Activated naive CD8-positive, alpha-beta T cell treated with anti-CD3 and anti-CD28 coated beads, Interleukin-2, amount 10 ng/mL, durations not matched to agents 7 days and 5 days (primary cell): Measurements from ENCODE around the gene PRXL2C. TPM values are rescaled to one million over a fixed set of nuclear protein-coding genes. Genes with fewer than 3 reads are reported as not detected.
"Not testable (repeated sequence)": the region's sequence is repeated elsewhere in the genome, so short reads cannot be mapped to it uniquely, and the experiment has no call there.

Source experiments
- ATAC-seq: fragments of 150-1000 bp; cut with Tn5 transposase; one replicate; pipeline ENCODE4 v1.10.0; 2021; ENCODE audit warnings: low read depth, moderate library complexity
- POLR2A ChIA-PET: fragments of 350-600 bp; sonication (Branson Sonifier 250); formaldehyde crosslinking; loops from one replicate; lab custom pipeline; 2021; ENCODE audit warnings: antibody characterized with exemption; lab: Charles Lee
- DNase-seq: peaks from one replicate; pipeline ENCODE4 v3.0.0; 2021
- H3K27ac Mint-ChIP-seq: one replicate; pipeline ENCODE4 v1.8.0; 2022; ENCODE audit warnings: mild to moderate bottlenecking, mixed read lengths
- H3K27me3 Mint-ChIP-seq: one replicate; pipeline ENCODE4 v1.8.0; 2022; ENCODE audit warnings: mild to moderate bottlenecking, moderate library complexity, mixed read lengths
- H3K36me3 Mint-ChIP-seq: one replicate; pipeline ENCODE4 v1.8.0; 2021; ENCODE audit warnings: mild to moderate bottlenecking, mixed read lengths
- H3K4me1 Mint-ChIP-seq: one replicate; pipeline ENCODE4 v1.8.0; 2021; ENCODE audit warnings: mixed read lengths
- H3K4me3 Mint-ChIP-seq: one replicate; pipeline ENCODE4 v1.8.0; 2022; ENCODE audit warnings: mild to moderate bottlenecking, moderate library complexity, mixed read lengths
- H3K9me3 Mint-ChIP-seq: one replicate; pipeline ENCODE4 v1.8.0; 2021; ENCODE audit warnings: mixed read lengths
- total RNA-seq, 2 experiments: library from RNA; stranded (reverse); gene quantifications; one replicate each; pipeline ENCODE4 v1.2.3, GENCODE V29; 2021

Gene PRXL2C
- total RNA-seq, 2 experiments from 2014 or later: 5.3 to 6.2 TPM

DNA sequence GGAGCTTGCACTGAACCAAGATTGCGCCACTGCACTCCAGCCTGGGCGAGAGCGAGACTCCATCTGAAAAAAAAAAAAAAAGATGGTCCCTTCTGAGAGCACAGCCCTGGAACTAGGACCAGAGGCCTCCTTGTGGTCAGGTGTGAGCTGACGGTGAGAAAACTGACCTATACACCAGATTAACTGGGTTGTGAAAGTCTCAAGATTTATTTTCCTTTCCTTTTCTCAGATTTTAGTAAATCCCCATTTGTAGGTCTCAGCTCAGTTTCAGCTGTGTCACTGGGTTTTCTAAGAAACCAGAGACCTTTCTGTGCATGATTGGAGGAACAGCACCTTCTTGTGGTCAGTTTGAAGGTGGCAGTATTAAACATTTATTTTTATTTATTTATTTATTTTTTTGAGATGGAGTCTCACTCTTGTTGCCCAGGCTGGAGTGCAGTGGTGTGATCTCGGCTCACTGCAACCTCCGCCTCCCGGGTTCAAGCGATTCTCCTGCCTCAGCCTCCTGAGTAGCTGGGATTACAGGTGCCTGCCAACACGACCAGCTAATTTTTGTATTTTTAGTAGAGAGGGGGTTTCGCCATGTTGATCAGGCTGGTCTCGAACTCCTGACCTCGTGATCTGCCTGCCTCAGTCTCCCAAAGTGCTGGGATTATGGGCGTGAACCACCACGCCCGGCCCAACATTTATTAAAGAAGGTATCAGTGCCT, 11.7 kb upstream of the PRXL2C start:
- H3K4me3 Mint-ChIP-seq, DNase-seq, H3K9me3 Mint-ChIP-seq, H3K4me1 Mint-ChIP-seq, H3K36me3 Mint-ChIP-seq, H3K27ac Mint-ChIP-seq: not testable (repeated sequence)
- POLR2A ChIA-PET: interaction anchor here (0.5 to 1.2 kb wide), 2 partner anchors 214 to 339 kb away, joined by 3 to 5 read pairs; no protein-coding TSS in a partner anchor
- peaks cover 13% of the 10 kb centered on the region for H3K27me3 Mint-ChIP-seq
- ATAC-seq: peak; percentile 42

GRCh38 chr9:96665789-96666188, 10.7 kb upstream of the PRXL2C start:
- Mint-ChIP-seq H3K36me3 (no peaks in the 10 kb centered on the region), H3K4me3 (no peak overlapping the region), H3K27ac (no peak overlapping the region), H3K27me3 (peaks cover 13% of the 10 kb centered on the region), H3K4me1 (peaks cover 6% of the 10 kb centered on the region), H3K9me3 (no peaks in the 10 kb centered on the region)
- no peak for DNase-seq
- ATAC-seq: no peak
- POLR2A ChIA-PET: no interaction called here

DNA sequence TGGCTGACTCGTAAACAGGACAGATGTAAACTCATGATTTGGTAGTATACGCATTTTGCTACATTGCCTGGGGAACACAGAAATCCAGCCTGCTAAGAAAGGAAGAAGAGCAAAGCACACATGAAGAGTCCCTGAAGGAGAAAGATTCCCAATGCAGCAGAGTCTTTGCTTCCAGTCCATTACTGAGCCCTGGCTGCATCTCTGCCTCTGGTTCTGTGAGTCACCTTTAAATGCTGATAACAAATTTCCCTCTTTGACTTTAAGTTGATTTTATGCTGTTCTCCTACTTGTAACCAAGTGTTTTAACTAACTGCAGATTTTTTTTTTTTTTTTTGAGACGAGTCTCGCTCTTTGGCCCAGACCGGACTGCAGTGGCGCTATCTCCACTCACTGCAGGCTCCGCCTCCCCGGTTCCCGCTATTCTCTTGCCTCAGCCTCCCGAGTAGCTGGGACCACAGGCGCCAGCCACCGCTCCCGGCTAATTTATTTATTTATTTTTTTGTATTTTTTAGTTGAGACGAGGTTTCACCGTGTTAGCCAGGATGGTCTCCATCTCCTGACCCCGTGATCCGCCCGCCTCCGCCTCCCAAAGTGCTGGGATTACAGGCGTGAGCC, 8.5 kb upstream of the PRXL2C start:
- POLR2A ChIA-PET: no interaction called here

DNA sequence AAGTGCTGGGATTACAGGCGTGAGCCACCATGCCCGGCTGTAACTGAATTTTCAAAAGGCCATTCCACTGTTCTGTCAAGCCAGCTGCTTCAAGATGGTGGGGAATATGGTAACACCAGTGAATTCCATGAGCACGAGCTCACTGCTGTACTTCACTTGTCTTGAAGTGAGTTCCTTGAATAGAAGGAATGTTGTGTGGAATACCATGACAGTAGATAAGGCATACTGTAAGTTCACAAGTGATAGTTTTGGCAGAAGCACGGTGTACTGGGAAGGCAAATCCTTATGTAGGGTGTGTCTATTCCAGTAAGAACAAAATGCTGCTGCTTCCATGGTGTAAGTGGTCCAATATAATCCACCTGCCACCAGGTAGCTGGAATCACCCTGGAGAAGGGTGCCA, 6.6 kb upstream of the PRXL2C start:
- DNase-seq: no peak
- no peak overlapping the region for H3K4me3 Mint-ChIP-seq
- no peaks in the 10 kb centered on the region for H3K36me3 Mint-ChIP-seq
- H3K27ac Mint-ChIP-seq: no peak overlapping the region
- POLR2A ChIA-PET: no interaction called here
- peaks cover 5% of the 10 kb centered on the region for H3K4me1 Mint-ChIP-seq
- ATAC-seq: no peak
- H3K27me3 Mint-ChIP-seq: peaks cover 12% of the 10 kb centered on the region
- H3K9me3 Mint-ChIP-seq: no peaks in the 10 kb centered on the region

More for the DNA sequence above, 8.5 kb upstream of the PRXL2C start:
- Mint-ChIP-seq H3K4me1 (peaks cover 6% of the 10 kb centered on the region), H3K27me3 (peaks cover 9% of the 10 kb centered on the region), H3K4me3 (no peak overlapping the region), H3K9me3 (no peaks in the 10 kb centered on the region), H3K27ac (no peak overlapping the region), H3K36me3 (no peaks in the 10 kb centered on the region)
- DNase-seq (no peak), ATAC-seq (no peak)

DNA sequence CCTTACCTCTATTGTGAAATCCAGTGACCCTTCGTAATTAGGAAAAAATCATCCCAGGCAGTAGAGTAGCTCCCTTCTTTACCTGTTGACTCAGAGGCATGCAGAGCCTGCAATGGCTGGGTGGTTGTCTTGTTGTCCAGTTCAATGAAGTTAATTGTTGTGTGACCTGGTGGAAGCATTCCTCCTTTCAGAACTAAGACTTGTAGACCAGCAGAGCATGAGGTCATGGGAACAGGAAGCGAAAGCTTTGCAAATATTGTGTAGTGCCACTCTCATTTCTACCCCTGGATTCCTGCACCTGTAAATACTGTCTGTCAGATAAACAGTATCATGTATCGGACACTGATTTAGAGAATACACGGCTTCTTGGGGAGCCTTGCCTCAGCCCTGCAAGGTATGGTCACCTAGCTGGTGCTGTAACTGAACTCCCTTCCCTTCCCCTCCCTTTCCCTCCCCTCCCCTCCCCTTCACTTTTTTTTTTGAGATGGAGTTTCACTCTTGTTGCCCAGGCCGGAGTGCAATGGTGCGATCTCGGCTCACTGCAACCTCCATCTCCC, 5.7 kb upstream of the PRXL2C start:
- H3K36me3 Mint-ChIP-seq: no peaks in the 10 kb centered on the region
- no peak overlapping the region for H3K4me3 Mint-ChIP-seq
- ATAC-seq (no peak), DNase-seq (no peak)
- H3K27ac Mint-ChIP-seq: no peak overlapping the region
- peaks cover 3% of the 10 kb centered on the region for H3K4me1 Mint-ChIP-seq
- H3K9me3 Mint-ChIP-seq: no peaks in the 10 kb centered on the region
- H3K27me3 Mint-ChIP-seq: peaks cover 12% of the 10 kb centered on the region
- POLR2A ChIA-PET: interaction anchor here (0.6 kb wide), 1 partner anchor 867 kb away, joined by 3 read pairs; no protein-coding TSS in a partner anchor

DNA sequence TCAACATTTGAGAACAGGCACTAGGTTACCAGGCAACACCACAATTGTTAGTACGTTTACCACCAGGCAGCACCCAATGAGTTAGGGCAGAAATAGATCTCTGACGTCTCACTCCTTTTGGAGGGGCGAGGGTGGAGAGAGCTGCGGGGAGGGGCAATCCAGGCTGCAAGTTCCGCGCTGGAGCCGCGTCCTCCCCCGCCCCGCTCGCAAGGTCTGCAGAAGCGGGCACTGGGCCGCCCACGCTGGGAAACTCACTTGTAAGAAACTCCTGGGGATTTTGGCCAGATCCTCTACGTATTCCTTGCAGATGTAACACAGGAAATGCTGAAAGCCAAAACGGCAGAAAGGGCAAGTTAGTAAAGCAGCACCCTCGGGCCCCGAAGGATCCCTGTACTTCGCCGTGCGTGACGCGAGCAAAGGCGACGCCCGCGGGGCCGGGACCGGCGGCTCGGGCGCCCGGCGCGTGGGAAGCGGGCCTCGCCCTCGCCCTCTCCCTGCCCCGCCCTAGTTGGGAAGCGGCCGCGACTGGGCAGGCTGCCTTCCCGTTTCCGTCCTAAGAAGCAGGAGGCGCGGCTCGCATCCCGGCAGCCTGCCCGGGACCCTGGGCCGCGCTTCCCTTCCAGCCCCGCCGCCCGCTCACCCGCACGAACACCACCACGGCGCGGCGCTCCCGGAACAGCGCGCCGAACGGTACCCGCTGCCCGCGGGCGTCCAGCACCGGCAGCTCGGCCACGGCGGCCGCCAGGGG, 493 bp downstream of the PRXL2C start:
- POLR2A ChIA-PET: interaction anchor here (1.0 to 1.2 kb wide), 2 partner anchors 237 to 238 kb away, joined by 3 read pairs; partner anchors contain the start of gene ZNF367

DNA sequence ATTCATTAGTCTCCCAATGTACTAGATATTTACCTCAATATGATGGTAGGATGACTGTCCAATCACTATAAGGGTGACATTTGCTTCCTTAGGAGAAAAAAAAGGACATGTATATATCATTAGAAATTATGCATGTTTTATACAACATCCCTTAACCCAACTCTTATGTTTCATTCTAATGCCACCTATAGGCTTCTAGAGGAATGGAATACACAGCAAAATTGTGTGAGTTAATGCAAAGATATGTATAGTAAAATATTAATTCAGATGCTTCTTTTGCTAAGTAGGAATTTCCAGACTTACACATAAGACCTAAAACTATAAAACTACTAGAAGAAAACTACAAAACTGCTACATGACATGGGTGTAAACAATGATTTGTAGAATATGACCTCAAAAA, 3.5 kb downstream of the PRXL2C start:
- Mint-ChIP-seq H3K36me3 (peaks cover 1% of the 10 kb centered on the region), H3K27me3 (peaks cover 2% of the 10 kb centered on the region), H3K4me1 (peaks cover 9% of the 10 kb centered on the region), H3K9me3 (no peaks in the 10 kb centered on the region), H3K4me3 (no peak overlapping the region), H3K27ac (no peak overlapping the region)
- ATAC-seq (no peak), DNase-seq (no peak)
- POLR2A ChIA-PET: interaction anchor here (1.0 kb wide), 1 partner anchor 419 kb away, joined by 6 read pairs; no protein-coding TSS in a partner anchor

More for the DNA sequence above, 493 bp downstream of the PRXL2C start:
- peaks cover 7% of the 10 kb centered on the region for H3K27me3 Mint-ChIP-seq
- ATAC-seq (peak; percentile 61), DNase-seq (peak; percentile 58)
- H3K27ac Mint-ChIP-seq: peak overlapping the region; percentile 66
- no peaks in the 10 kb centered on the region for H3K36me3 Mint-ChIP-seq
- no peaks in the 10 kb centered on the region for H3K9me3 Mint-ChIP-seq
- peaks cover 9% of the 10 kb centered on the region for H3K4me1 Mint-ChIP-seq
- peak overlapping the region; percentile 84 for H3K4me3 Mint-ChIP-seq

- Mint-ChIP-seq H3K36me3 (peaks cover 1% of the 10 kb centered on the region), H3K4me3 (no peak overlapping the region), H3K27ac (no peak overlapping the region), H3K4me1 (peaks cover 3% of the 10 kb centered on the region), H3K27me3 (peaks cover 2% of the 10 kb centered on the region), H3K9me3 (no peaks in the 10 kb centered on the region)
- POLR2A ChIA-PET: interaction anchor here (0.6 kb wide), 1 partner anchor 1980 kb away, joined by 4 read pairs; no protein-coding TSS in a partner anchor
- DNase-seq (no peak), ATAC-seq (no peak)
Measured at GRCh38 chr9:96649620-96650324, 5.3 kb downstream of the PRXL2C start.

- Mint-ChIP-seq H3K4me1 (no peaks in the 10 kb centered on the region), H3K27me3 (no peaks in the 10 kb centered on the region), H3K36me3 (peaks cover 3% of the 10 kb centered on the region), H3K4me3 (no peak overlapping the region), H3K9me3 (no peaks in the 10 kb centered on the region), H3K27ac (no peak overlapping the region)
- ATAC-seq (no peak), DNase-seq (no peak)
- POLR2A ChIA-PET: no interaction called here
Measured at GRCh38 chr9:96646081-96646991, 8.8 kb downstream of the PRXL2C start.

DNA sequence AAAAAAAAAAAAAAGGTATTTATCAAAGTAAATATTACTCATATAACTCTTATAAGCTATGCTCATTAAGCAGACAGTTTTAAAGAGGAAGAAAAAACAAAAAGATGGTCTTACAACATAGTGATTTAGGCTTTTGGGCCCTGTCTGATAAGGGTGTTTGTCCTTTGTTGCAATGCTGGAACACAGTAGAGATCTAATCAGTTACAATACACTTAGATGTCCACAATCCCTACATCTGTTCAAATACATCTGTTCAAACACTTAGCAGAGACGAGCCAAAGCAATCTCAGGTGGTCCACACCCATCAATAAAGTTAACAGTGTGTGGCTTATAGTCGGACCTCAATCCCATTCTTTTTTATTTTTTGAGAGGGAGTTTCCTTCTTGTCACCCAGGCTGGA, 11.0 kb downstream of the PRXL2C start:
- DNase-seq: no peak
- Mint-ChIP-seq H3K27me3 (no peaks in the 10 kb centered on the region), H3K4me3 (no peak overlapping the region), H3K4me1 (no peaks in the 10 kb centered on the region), H3K9me3 (no peaks in the 10 kb centered on the region), H3K27ac (no peak overlapping the region), H3K36me3 (peaks cover 3% of the 10 kb centered on the region)
- ATAC-seq: no peak
- POLR2A ChIA-PET: no interaction called here

- Mint-ChIP-seq H3K27ac (no peak overlapping the region), H3K27me3 (peaks cover 16% of the 10 kb centered on the region), H3K4me3 (no peak overlapping the region), H3K9me3 (no peaks in the 10 kb centered on the region), H3K4me1 (no peaks in the 10 kb centered on the region), H3K36me3 (peaks cover 2% of the 10 kb centered on the region)
- POLR2A ChIA-PET: no interaction called here
- DNase-seq (no peak), ATAC-seq (no peak)
Measured at GRCh38 chr9:96641514-96641913, 13.6 kb downstream of the PRXL2C start.
